GM18502 (cell line): Measurements from ENCODE around the gene ZNF618.
"Not testable (repeated sequence)": the region's sequence is repeated elsewhere in the genome, so short reads cannot be mapped to it uniquely, and the experiment has no call there.

Source experiments
- ATAC-seq: cut with Tn5 transposase; IDR thresholded peaks from one replicate; pipeline ENCODE4 v1.9.1; 2021; ENCODE audit warnings: mild to moderate bottlenecking; ENCODE audit not compliant: unreplicated experiment, poor library complexity

ZNF618 gene

GRCh38 chr9:113979343-113980127, 103.4 kb downstream of the ZNF618 start:
- ATAC-seq: no peak

GRCh38 chr9:113984639-113985380, 108.7 kb downstream of the ZNF618 start:
- no peak for ATAC-seq

- ATAC-seq: no peak
These were observed 110.0 kb downstream of the ZNF618 start for GRCh38 chr9:113985968-113986585.

GRCh38 chr9:113986931-113987330, 110.8 kb downstream of the ZNF618 start:
- ATAC-seq: no peak

- no peak for ATAC-seq
These were observed 111.4 kb downstream of the ZNF618 start for GRCh38 chr9:113987526-113987925.

GRCh38 chr9:113988385-113989016, 112.4 kb downstream of the ZNF618 start:
- no peak for ATAC-seq

- no peak for ATAC-seq
These were observed 113.1 kb downstream of the ZNF618 start for GRCh38 chr9:113989017-113989713.

- ATAC-seq: no peak
These were observed 113.8 kb downstream of the ZNF618 start for GRCh38 chr9:113989714-113990569.

- ATAC-seq: no peak
These were observed 114.4 kb downstream of the ZNF618 start for GRCh38 chr9:113990570-113990907.

- no peak for ATAC-seq
These were observed 114.9 kb downstream of the ZNF618 start for GRCh38 chr9:113990975-113991471.

GRCh38 chr9:113991714-113992113, 115.6 kb downstream of the ZNF618 start:
- no peak for ATAC-seq

GRCh38 chr9:113992276-113992951, 116.3 kb downstream of the ZNF618 start:
- no peak for ATAC-seq

GRCh38 chr9:113992994-113993393, 116.9 kb downstream of the ZNF618 start:
- ATAC-seq: no peak

GRCh38 chr9:113993838-113994540, 117.9 kb downstream of the ZNF618 start:
- no peak for ATAC-seq

GRCh38 chr9:113995401-113995800, 119.3 kb downstream of the ZNF618 start:
- no peak for ATAC-seq

GRCh38 chr9:113995963-113996362, 119.9 kb downstream of the ZNF618 start:
- no peak for ATAC-seq

GRCh38 chr9:113996531-113997001, 120.5 kb downstream of the ZNF618 start:
- ATAC-seq: no peak

- not testable (repeated sequence) for ATAC-seq
These were observed 121.0 kb downstream of the ZNF618 start for GRCh38 chr9:113997064-113997463.
